Endothelial cell of umbilical vein (primary cell): ENCODE data around the gene APBA2. TPM values are rescaled to one million over a fixed set of nuclear protein-coding genes. Genes with fewer than 3 reads are reported as not detected.

Source experiments
- BruUV-seq: library from RNA; stranded (reverse); fragments of 400-500 nt; replicated peaks from 2 replicates; lab custom pipeline; 2021; lab: Mats Ljungman, UMichigan
- CTCF ChIA-PET: fragments of 300-600, 350-600 bp; sonication (Branson Sonifier 250); formaldehyde crosslinking; loops from one replicate; lab custom pipeline; 2021; ENCODE audit warnings: antibody characterized with exemption, inconsistent platforms; lab: Charles Lee
- POLR2A ChIA-PET: fragments of 300-600, 350-600 bp; sonication (Branson Sonifier 250); formaldehyde crosslinking; loops from one replicate; lab custom pipeline; 2021; ENCODE audit warnings: antibody characterized with exemption, inconsistent platforms; lab: Charles Lee
- DNase-seq: peaks from one replicate; pipeline ENCODE4 v3.0.0-alpha.2; 2011; ENCODE audit warnings: low read depth, low spot score
- FAIRE-seq: peaks from 2 replicates; lab custom pipeline; 2011; peaks lifted over from hg19 to GRCh38; lab: Jason Lieb, UNC
- H2AFZ ChIP-seq: 2 replicates; pipeline ENCODE4 v1.6.0; 2012; ENCODE audit warnings: low read depth, low read length, control low read depth, inconsistent platforms
- H3K27ac ChIP-seq: 2 replicates; pipeline ENCODE4 v1.5.1; 2011; ENCODE audit warnings: low read depth, mild to moderate bottlenecking, control low read depth, low read length, moderate library complexity; ENCODE audit not compliant: insufficient read depth
- H3K27me3 ChIP-seq, 2 experiments: 2 replicates each; pipeline versions ENCODE4 v1.6.0 to v1.6.1; 2011; ENCODE audit warnings: low read length in 2 of 2, mixed read lengths in 1 of 2; ENCODE audit not compliant: control insufficient read depth in 2 of 2, insufficient read depth in 2 of 2
- H3K36me3 ChIP-seq, 2 experiments: 2 replicates in 1 of 2; 3 replicates in 1 of 2; pipeline ENCODE4 v1.5.1; 2011; ENCODE audit warnings: low read length in 2 of 2, mild to moderate bottlenecking in 1 of 2, moderate library complexity in 1 of 2; ENCODE audit not compliant: control insufficient read depth in 2 of 2, insufficient read depth in 2 of 2; ENCODE audit errors: extremely low read depth in 1 of 2
- H3K4me1 ChIP-seq: 3 replicates; pipeline ENCODE4 v1.5.1; 2011; ENCODE audit warnings: mild to moderate bottlenecking, low read length; ENCODE audit not compliant: control insufficient read depth, insufficient read depth; ENCODE audit errors: extremely low read depth
- H3K4me2 ChIP-seq: 2 replicates; pipeline ENCODE4 v1.6.1; 2011; ENCODE audit warnings: low read length, control low read depth, mixed read lengths; ENCODE audit not compliant: insufficient read depth
- H3K4me3 ChIP-seq, 3 experiments: fragments of 200-600 bp in 1 of 3; sonication (generic), shearing (Covaris generic) in 1 of 3; replicated peaks in 1 of 3; 2 replicates each; pipeline ENCODE4 v1.5.1; 2011 to 2016; ENCODE audit warnings: control low read depth in 3 of 3, low read length in 3 of 3, mild to moderate bottlenecking in 2 of 3, inconsistent platforms in 1 of 3, low read depth in 1 of 3, moderate library complexity in 1 of 3; ENCODE audit not compliant: insufficient read depth in 1 of 3
- H3K79me2 ChIP-seq: 2 replicates; pipeline ENCODE4 v1.6.0; 2012; ENCODE audit warnings: low read length, inconsistent platforms; ENCODE audit not compliant: control insufficient read depth, insufficient read depth
- H3K9ac ChIP-seq: replicated peaks from 2 replicates; pipeline ENCODE3; 2011; ENCODE audit warnings: low read length, control low read depth; ENCODE audit not compliant: insufficient read depth; ENCODE audit errors: extremely low read depth
- H3K9me1 ChIP-seq: replicated peaks from 3 replicates; pipeline ENCODE4 v1.6.0; 2011; ENCODE audit warnings: mild to moderate bottlenecking, low read length; ENCODE audit not compliant: control insufficient read depth, insufficient read depth; ENCODE audit errors: extremely low read depth
- H3K9me3 ChIP-seq: replicated peaks from 2 replicates; pipeline ENCODE4 v1.5.1; 2012; ENCODE audit warnings: low read length, inconsistent platforms; ENCODE audit not compliant: control insufficient read depth, insufficient read depth
- H4K20me1 ChIP-seq: replicated peaks from 2 replicates; pipeline ENCODE3; 2011; ENCODE audit warnings: mild to moderate bottlenecking, low read length; ENCODE audit not compliant: control insufficient read depth, insufficient read depth; ENCODE audit errors: extremely low read depth
- EZH2 ChIP-seq: IDR thresholded peaks from 2 replicates; pipeline ENCODE4 v1.6.1; 2012; ENCODE audit warnings: borderline replicate concordance, low read depth, mild to moderate bottlenecking, moderate library complexity, low read length, inconsistent platforms; ENCODE audit not compliant: severe bottlenecking
- FOS ChIP-seq: IDR thresholded peaks from 2 replicates; pipeline ENCODE4 v1.6.1; 2011; ENCODE audit warnings: mild to moderate bottlenecking, low read length, moderate library complexity, borderline replicate concordance; ENCODE audit not compliant: insufficient read depth
- GATA2 ChIP-seq: IDR thresholded peaks from 2 replicates; pipeline ENCODE4 v1.7.0; 2011; ENCODE audit warnings: low read depth, mild to moderate bottlenecking, moderate library complexity, mixed read lengths, low read length; ENCODE audit not compliant: insufficient read length, insufficient read depth
- JUN ChIP-seq: IDR thresholded peaks from 2 replicates; pipeline ENCODE4 v1.6.1; 2011; ENCODE audit warnings: borderline replicate concordance, low read depth; ENCODE audit not compliant: insufficient read length, insufficient read depth
- MYC ChIP-seq: IDR thresholded peaks from one replicate; pipeline ENCODE4 v1.6.1; 2011; ENCODE audit warnings: mild to moderate bottlenecking, low read depth, low read length
- POLR2A ChIP-seq: IDR thresholded peaks from 2 replicates; pipeline ENCODE4 v1.6.1; 2012; ENCODE audit warnings: low read depth, mild to moderate bottlenecking, control low read depth, low read length
- POLR2AphosphoS5 ChIP-seq: IDR thresholded peaks from 2 replicates; pipeline ENCODE4 v1.6.1; 2012; ENCODE audit warnings: low read depth, mild to moderate bottlenecking, control low read depth, low read length, moderate library complexity; ENCODE audit not compliant: insufficient read depth
- dilution Hi-C: fragments of 300-500 bp; cut with MboI; formaldehyde crosslinking; loops from one replicate; pipeline ENCODE4 v1.15.0; 2019; ENCODE audit warnings: low sequenced_read_pairs; ENCODE audit not compliant: extremely low pct_ligation_motif_present
- intact Hi-C: fragments of 100-400 bp; cut with micrococcal nuclease; formaldehyde crosslinking; loops from one replicate; pipeline ENCODE4 v1.10.0; 2022
- polyA plus RNA-seq, 4 experiments: library from polyadenylated mRNA; depleted of rRNA in 3 of 4; stranded (reverse) in 3 of 4; unstranded in 1 of 4; fragments of >200 nt; gene quantifications; 2 replicates each; pipeline versions ENCODE4 v1.2.1 to v1.2.3, GENCODE V29; 2011 to 2012; ENCODE audit warnings: missing spikeins in 1 of 4
- total RNA-seq: library from RNA; stranded (reverse); gene quantifications from 2 replicates; pipeline ENCODE4 v1.2.3, GENCODE V29; 2021
- TF ChIP-seq, protein P1 (sequence below), 2 donors: IDR thresholded peaks; 1 replicate in 1 of 2; 2 replicates in 1 of 2; pipeline ENCODE4 v1.5.1; 2011; ENCODE audit warnings: low read length in 2 of 2, mild to moderate bottlenecking in 2 of 2, moderate library complexity in 2 of 2, control low read depth in 1 of 2, inconsistent platforms in 1 of 2, low read depth in 1 of 2; ENCODE audit not compliant: insufficient read depth in 1 of 2; ENCODE audit errors: extremely low read depth in 1 of 2
- TF ChIP-seq, protein P2 (sequence below): IDR thresholded peaks from 2 replicates; pipeline ENCODE4 v1.6.1; 2011; ENCODE audit not compliant: insufficient read depth, insufficient read length

The APBA2 gene
- total and polyA plus RNA-seq, 2 donors (not counting 3 experiments of a cell fraction or from before 2014, with no cell fraction given): 5.7 to 11.1 TPM

DNA sequence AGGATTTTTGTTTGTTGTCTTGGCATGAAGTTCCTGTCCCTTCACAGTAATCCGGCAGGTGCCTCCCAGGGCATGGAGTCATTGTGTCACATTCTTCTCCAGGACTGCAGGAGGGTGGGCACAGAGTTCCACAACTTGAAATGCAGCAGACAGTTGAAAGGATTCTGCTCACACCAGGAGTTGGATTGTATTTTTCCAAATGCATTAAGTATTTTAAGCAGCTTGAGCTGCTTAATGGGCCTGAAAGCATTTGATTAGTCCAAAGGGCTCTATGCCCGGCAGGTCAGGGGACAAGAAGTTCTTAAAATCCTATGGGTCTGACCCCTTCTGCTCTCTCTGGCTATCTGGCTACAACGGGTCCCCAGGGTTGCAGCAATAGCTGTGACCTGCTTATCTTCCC is 92.9 kb downstream of the APBA2 start:
- Histone ChIP-seq H3K9ac (no peak overlapping the region), H3K9me3 (no peaks in the 10 kb centered on the region), H3K27ac (no peak overlapping the region), H3K79me2 (no peaks in the 10 kb centered on the region), H3K36me3 (no peaks in the 10 kb centered on the region), H3K4me1 (peaks cover 10% of the 10 kb centered on the region), H3K27me3 (no peaks in the 10 kb centered on the region), H2AFZ (no peak overlapping the region), H3K9me1 (no peaks in the 10 kb centered on the region), H3K4me3 (no peak overlapping the region), H4K20me1 (peaks cover 2% of the 10 kb centered on the region), H3K4me2 (no peak overlapping the region)
- no TSS peak for BruUV-seq
- ChIA-PET POLR2A (no interaction called here), CTCF (interaction anchor here (0.7 kb wide), 1 partner anchor 122 kb away, joined by 3 read pairs; no protein-coding TSS in a partner anchor)
- TF ChIP-seq, protein P1, sequence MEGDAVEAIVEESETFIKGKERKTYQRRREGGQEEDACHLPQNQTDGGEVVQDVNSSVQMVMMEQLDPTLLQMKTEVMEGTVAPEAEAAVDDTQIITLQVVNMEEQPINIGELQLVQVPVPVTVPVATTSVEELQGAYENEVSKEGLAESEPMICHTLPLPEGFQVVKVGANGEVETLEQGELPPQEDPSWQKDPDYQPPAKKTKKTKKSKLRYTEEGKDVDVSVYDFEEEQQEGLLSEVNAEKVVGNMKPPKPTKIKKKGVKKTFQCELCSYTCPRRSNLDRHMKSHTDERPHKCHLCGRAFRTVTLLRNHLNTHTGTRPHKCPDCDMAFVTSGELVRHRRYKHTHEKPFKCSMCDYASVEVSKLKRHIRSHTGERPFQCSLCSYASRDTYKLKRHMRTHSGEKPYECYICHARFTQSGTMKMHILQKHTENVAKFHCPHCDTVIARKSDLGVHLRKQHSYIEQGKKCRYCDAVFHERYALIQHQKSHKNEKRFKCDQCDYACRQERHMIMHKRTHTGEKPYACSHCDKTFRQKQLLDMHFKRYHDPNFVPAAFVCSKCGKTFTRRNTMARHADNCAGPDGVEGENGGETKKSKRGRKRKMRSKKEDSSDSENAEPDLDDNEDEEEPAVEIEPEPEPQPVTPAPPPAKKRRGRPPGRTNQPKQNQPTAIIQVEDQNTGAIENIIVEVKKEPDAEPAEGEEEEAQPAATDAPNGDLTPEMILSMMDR (IDR thresholded peaks at IDR 0.05; ENCODE audit: extremely low read depth in 1 of 2, insufficient read depth in 1 of 2, low read depth in 1 of 2, low read length in 2 of 2): no peak
- TF ChIP-seq JUN (no peak), POLR2A (no peak), POLR2AphosphoS5 (no peak), EZH2 (no peak), MYC (no peak), GATA2 (no peak), FOS (no peak)
- TF ChIP-seq, protein P2, sequence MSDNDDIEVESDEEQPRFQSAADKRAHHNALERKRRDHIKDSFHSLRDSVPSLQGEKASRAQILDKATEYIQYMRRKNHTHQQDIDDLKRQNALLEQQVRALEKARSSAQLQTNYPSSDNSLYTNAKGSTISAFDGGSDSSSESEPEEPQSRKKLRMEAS: no peak
- FAIRE-seq (no peak), DNase-seq (no peak)
- intact Hi-C loops (loop anchor here (5.0 kb wide), 4 partner anchors 61 to 191 kb away; no protein-coding TSS in a partner anchor), dilution Hi-C loops (no loop called here)
